ENCODE data around the gene PLCB4. TPM values are rescaled to one million over a fixed set of nuclear protein-coding genes. Genes with fewer than 3 reads are reported as not detected.

The PLCB4 gene
- total RNA-seq, 1 donor from 2014 or later: not detected

- no peaks in the 10 kb centered on the region for H3K36me3 Mint-ChIP-seq (ENCODE audit: low read depth)
- no peaks in the 10 kb centered on the region for H3K27me3 Mint-ChIP-seq (ENCODE audit: low read depth)
- intact Hi-C loops (cut with micrococcal nuclease): no loop called here
- no peak overlapping the region for H3K27ac Mint-ChIP-seq
- no peaks in the 10 kb centered on the region for H3K4me1 Mint-ChIP-seq (ENCODE audit: low read depth)
- DNase-seq (ENCODE audit: low spot score): no peak
- no peaks in the 10 kb centered on the region for H3K9me3 Mint-ChIP-seq
- H3K4me3 Mint-ChIP-seq (ENCODE audit: low read depth): no peak overlapping the region
Observed at GRCh38 chr20:9160331-9160730, 91.4 kb downstream of the PLCB4 start.

- H3K36me3 Mint-ChIP-seq (ENCODE audit: low read depth): no peaks in the 10 kb centered on the region
- no peak for DNase-seq (ENCODE audit: low spot score)
- H3K9me3 Mint-ChIP-seq: no peaks in the 10 kb centered on the region
- no peak overlapping the region for H3K4me3 Mint-ChIP-seq (ENCODE audit: low read depth)
- no peaks in the 10 kb centered on the region for H3K4me1 Mint-ChIP-seq (ENCODE audit: low read depth)
- no peaks in the 10 kb centered on the region for H3K27me3 Mint-ChIP-seq (ENCODE audit: low read depth)
- no peak overlapping the region for H3K27ac Mint-ChIP-seq
- intact Hi-C loops (cut with micrococcal nuclease): no loop called here
Observed at GRCh38 chr20:9160757-9161156, 91.9 kb downstream of the PLCB4 start.

- no peak overlapping the region for H3K4me3 Mint-ChIP-seq (ENCODE audit: low read depth)
- intact Hi-C loops (cut with micrococcal nuclease): no loop called here
- no peaks in the 10 kb centered on the region for H3K9me3 Mint-ChIP-seq
- no peaks in the 10 kb centered on the region for H3K4me1 Mint-ChIP-seq (ENCODE audit: low read depth)
- no peaks in the 10 kb centered on the region for H3K27me3 Mint-ChIP-seq (ENCODE audit: low read depth)
- H3K27ac Mint-ChIP-seq: no peak overlapping the region
- no peaks in the 10 kb centered on the region for H3K36me3 Mint-ChIP-seq (ENCODE audit: low read depth)
- no peak for DNase-seq (ENCODE audit: low spot score)
Observed at GRCh38 chr20:9161311-9161710, 92.4 kb downstream of the PLCB4 start.

GRCh38 chr20:9163251-9163650, 94.4 kb downstream of the PLCB4 start:
- Mint-ChIP-seq H3K9me3 (no peaks in the 10 kb centered on the region), H3K27me3 (ENCODE audit: low read depth) (no peaks in the 10 kb centered on the region), H3K4me3 (ENCODE audit: low read depth) (no peak overlapping the region), H3K27ac (no peak overlapping the region), H3K4me1 (ENCODE audit: low read depth) (no peaks in the 10 kb centered on the region), H3K36me3 (ENCODE audit: low read depth) (no peaks in the 10 kb centered on the region)
- DNase-seq (ENCODE audit: low spot score): no peak
- intact Hi-C loops (cut with micrococcal nuclease): no loop called here

- Mint-ChIP-seq H3K9me3 (no peaks in the 10 kb centered on the region), H3K27ac (no peak overlapping the region), H3K27me3 (ENCODE audit: low read depth) (no peaks in the 10 kb centered on the region), H3K36me3 (ENCODE audit: low read depth) (no peaks in the 10 kb centered on the region), H3K4me1 (ENCODE audit: low read depth) (no peaks in the 10 kb centered on the region), H3K4me3 (ENCODE audit: low read depth) (no peak overlapping the region)
- intact Hi-C loops (cut with micrococcal nuclease): no loop called here
- DNase-seq (ENCODE audit: low spot score): no peak
Observed at GRCh38 chr20:9163995-9164394, 95.1 kb downstream of the PLCB4 start.

GRCh38 chr20:9165261-9165660, 96.4 kb downstream of the PLCB4 start:
- Mint-ChIP-seq H3K4me1 (ENCODE audit: low read depth) (no peaks in the 10 kb centered on the region), H3K36me3 (ENCODE audit: low read depth) (no peaks in the 10 kb centered on the region), H3K27ac (no peak overlapping the region), H3K27me3 (ENCODE audit: low read depth) (no peaks in the 10 kb centered on the region), H3K9me3 (no peaks in the 10 kb centered on the region), H3K4me3 (ENCODE audit: low read depth) (no peak overlapping the region)
- intact Hi-C loops (cut with micrococcal nuclease): no loop called here
- DNase-seq (ENCODE audit: low spot score): no peak

- intact Hi-C loops (cut with micrococcal nuclease): no loop called here
- no peaks in the 10 kb centered on the region for H3K36me3 Mint-ChIP-seq (ENCODE audit: low read depth)
- no peaks in the 10 kb centered on the region for H3K9me3 Mint-ChIP-seq
- H3K4me3 Mint-ChIP-seq (ENCODE audit: low read depth): no peak overlapping the region
- no peak overlapping the region for H3K27ac Mint-ChIP-seq
- DNase-seq (ENCODE audit: low spot score): no peak
- no peaks in the 10 kb centered on the region for H3K4me1 Mint-ChIP-seq (ENCODE audit: low read depth)
- no peaks in the 10 kb centered on the region for H3K27me3 Mint-ChIP-seq (ENCODE audit: low read depth)
Observed at GRCh38 chr20:9166153-9166780, 97.4 kb downstream of the PLCB4 start.

- no peak overlapping the region for H3K27ac Mint-ChIP-seq
- H3K27me3 Mint-ChIP-seq (ENCODE audit: low read depth): no peaks in the 10 kb centered on the region
- intact Hi-C loops (cut with micrococcal nuclease): no loop called here
- no peaks in the 10 kb centered on the region for H3K36me3 Mint-ChIP-seq (ENCODE audit: low read depth)
- H3K4me3 Mint-ChIP-seq (ENCODE audit: low read depth): no peak overlapping the region
- H3K4me1 Mint-ChIP-seq (ENCODE audit: low read depth): no peaks in the 10 kb centered on the region
- H3K9me3 Mint-ChIP-seq: no peaks in the 10 kb centered on the region
- DNase-seq (ENCODE audit: low spot score): no peak
Observed at GRCh38 chr20:9169409-9169808, 100.5 kb downstream of the PLCB4 start.

- no peaks in the 10 kb centered on the region for H3K36me3 Mint-ChIP-seq (ENCODE audit: low read depth)
- no peak overlapping the region for H3K27ac Mint-ChIP-seq
Observed at GRCh38 chr20:9172851-9173250, 104.0 kb downstream of the PLCB4 start.

GRCh38 chr20:9177278-9177677, 108.4 kb downstream of the PLCB4 start:
- H3K36me3 Mint-ChIP-seq (ENCODE audit: low read depth): no peaks in the 10 kb centered on the region

More at GRCh38 chr20:9172851-9173250, 104.0 kb downstream of the PLCB4 start:
- H3K4me1 Mint-ChIP-seq (ENCODE audit: low read depth): no peaks in the 10 kb centered on the region
- DNase-seq (ENCODE audit: low spot score): no peak
- intact Hi-C loops (cut with micrococcal nuclease): no loop called here
- no peak overlapping the region for H3K4me3 Mint-ChIP-seq (ENCODE audit: low read depth)
- no peaks in the 10 kb centered on the region for H3K27me3 Mint-ChIP-seq (ENCODE audit: low read depth)
- H3K9me3 Mint-ChIP-seq: no peaks in the 10 kb centered on the region

GRCh38 chr20:9179193-9179802, 110.4 kb downstream of the PLCB4 start:
- Mint-ChIP-seq H3K27ac (no peak overlapping the region), H3K9me3 (peaks cover 6% of the 10 kb centered on the region), H3K27me3 (ENCODE audit: low read depth) (no peaks in the 10 kb centered on the region), H3K4me3 (ENCODE audit: low read depth) (no peak overlapping the region), H3K4me1 (ENCODE audit: low read depth) (no peaks in the 10 kb centered on the region), H3K36me3 (ENCODE audit: low read depth) (no peaks in the 10 kb centered on the region)
- intact Hi-C loops (cut with micrococcal nuclease): no loop called here
- no peak for DNase-seq (ENCODE audit: low spot score)

More at GRCh38 chr20:9177278-9177677, 108.4 kb downstream of the PLCB4 start:
- H3K27ac Mint-ChIP-seq: no peak overlapping the region
- no peak overlapping the region for H3K4me3 Mint-ChIP-seq (ENCODE audit: low read depth)
- DNase-seq (ENCODE audit: low spot score): no peak
- H3K27me3 Mint-ChIP-seq (ENCODE audit: low read depth): no peaks in the 10 kb centered on the region
- intact Hi-C loops (cut with micrococcal nuclease): no loop called here
- H3K4me1 Mint-ChIP-seq (ENCODE audit: low read depth): no peaks in the 10 kb centered on the region
- peaks cover 6% of the 10 kb centered on the region for H3K9me3 Mint-ChIP-seq

GRCh38 chr20:9179867-9180266, 111.0 kb downstream of the PLCB4 start:
- Mint-ChIP-seq H3K9me3 (peaks cover 6% of the 10 kb centered on the region), H3K36me3 (ENCODE audit: low read depth) (no peaks in the 10 kb centered on the region), H3K27me3 (ENCODE audit: low read depth) (no peaks in the 10 kb centered on the region), H3K27ac (no peak overlapping the region), H3K4me3 (ENCODE audit: low read depth) (no peak overlapping the region), H3K4me1 (ENCODE audit: low read depth) (no peaks in the 10 kb centered on the region)
- intact Hi-C loops (cut with micrococcal nuclease): no loop called here
- DNase-seq (ENCODE audit: low spot score): no peak

- Mint-ChIP-seq H3K27me3 (ENCODE audit: low read depth) (no peaks in the 10 kb centered on the region), H3K9me3 (peaks cover 6% of the 10 kb centered on the region), H3K27ac (no peak overlapping the region), H3K4me3 (ENCODE audit: low read depth) (no peak overlapping the region), H3K36me3 (ENCODE audit: low read depth) (no peaks in the 10 kb centered on the region), H3K4me1 (ENCODE audit: low read depth) (no peaks in the 10 kb centered on the region)
- intact Hi-C loops (cut with micrococcal nuclease): no loop called here
- no peak for DNase-seq (ENCODE audit: low spot score)
Observed at GRCh38 chr20:9180481-9181257, 111.8 kb downstream of the PLCB4 start.

Data from activated T-helper 2 cell treated with anti-CD3 and anti-CD28 coated beads, Interferon-gamma antibody, Interleukin-2, Interleukin-4, amounts not matched to agents 10 μg/mL and 5 μg/mL and 100 μg/mL, durations not matched to agents 14 hours and 24 hours and 36 hours (primary cell).